Placental pericyte (primary cell): ENCODE data around the gene BSDC1. TPM values are rescaled to one million over a fixed set of nuclear protein-coding genes. Genes with fewer than 3 reads are reported as not detected.

Source experiments
- total RNA-seq: library from RNA; depleted of rRNA; stranded (reverse); fragments of >200 nt; gene quantifications from 2 replicates; pipeline ENCODE4 v1.2.3, GENCODE V29; 2012

Gene BSDC1, protein sequence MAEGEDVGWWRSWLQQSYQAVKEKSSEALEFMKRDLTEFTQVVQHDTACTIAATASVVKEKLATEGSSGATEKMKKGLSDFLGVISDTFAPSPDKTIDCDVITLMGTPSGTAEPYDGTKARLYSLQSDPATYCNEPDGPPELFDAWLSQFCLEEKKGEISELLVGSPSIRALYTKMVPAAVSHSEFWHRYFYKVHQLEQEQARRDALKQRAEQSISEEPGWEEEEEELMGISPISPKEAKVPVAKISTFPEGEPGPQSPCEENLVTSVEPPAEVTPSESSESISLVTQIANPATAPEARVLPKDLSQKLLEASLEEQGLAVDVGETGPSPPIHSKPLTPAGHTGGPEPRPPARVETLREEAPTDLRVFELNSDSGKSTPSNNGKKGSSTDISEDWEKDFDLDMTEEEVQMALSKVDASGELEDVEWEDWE
- total RNA-seq: 75.7 and 110 TPM in 2 replicates

GRCh38 chr1:32394141-32394889 lies at the start of gene BSDC1:
TSS of gene BSDC1 (minus strand) at chr1:32394441. CDS start at chr1:32394414, 27 bp downstream.

GRCh38 chr1:32362474-32363313 lies 31.5 kb downstream of the BSDC1 start, which contains the start of the genes FAM229A and TSSK3:
TSS of gene FAM229A (minus strand) at chr1:32362485. CDS start at chr1:32362091, 394 bp downstream.
TSS of gene TSSK3 (plus strand) at chr1:32362539. CDS start at chr1:32362702, 163 bp downstream.

GRCh38 chr1:32335790-32336590 lies 58.3 kb downstream of the BSDC1 start, which contains the start of gene MARCKSL1:
TSS of gene MARCKSL1 (minus strand) at chr1:32336233. CDS start at chr1:32336033, 200 bp downstream.

Other genes with a start within 250 kb of the BSDC1 start
- 85.6 and 106 TPM in 2 replicates for gene TXLNA, start 214.8 kb downstream of the BSDC1 start, total RNA-seq
- 5.0 and 11.7 TPM in 2 replicates for gene CCDC28B, start 193.8 kb downstream of the BSDC1 start, total RNA-seq
- 1.1 and 2.1 TPM in 2 replicates for gene IQCC, start 188.8 kb downstream of the BSDC1 start, total RNA-seq
- gene DCDC2B, start 185.4 kb downstream of the BSDC1 start, total RNA-seq: not detected in 2 replicates
- gene TMEM234, start 172.1 kb downstream of the BSDC1 start, total RNA-seq: 21.9 and 26.5 TPM in 2 replicates
- gene EIF3I, start 172.0 kb downstream of the BSDC1 start, total RNA-seq: 333 and 358 TPM in 2 replicates
- 0.88 and 1.0 TPM in 2 replicates for gene FAM167B, start 147.2 kb downstream of the BSDC1 start, total RNA-seq
- gene LCK, start 143.2 kb downstream of the BSDC1 start, total RNA-seq: not detected in 2 replicates
- 67.8 and 89.0 TPM in 2 replicates for gene HDAC1, start 102.4 kb downstream of the BSDC1 start, total RNA-seq
- 18.2 and 33.5 TPM in 2 replicates for gene MARCKSL1, start 58.2 kb downstream of the BSDC1 start, total RNA-seq
- 1.7 and 1.8 TPM in 2 replicates for gene FAM229A, start 32.0 kb downstream of the BSDC1 start, total RNA-seq
- gene TSSK3, start 31.9 kb downstream of the BSDC1 start, total RNA-seq: 0.57 and 1.3 TPM in 2 replicates
- not detected in 2 replicates for gene ZBTB8B, start 70.6 kb upstream of the BSDC1 start, total RNA-seq
- gene ZBTB8A, start 145.0 kb upstream of the BSDC1 start, total RNA-seq: 5.2 and 8.1 TPM in 2 replicates